IPS DF 6.9 (cell line): ENCODE results near the gene APCDD1L.
A peak's percentile ranks its signal among the peaks of the same experiment; 100 is the strongest.

Experiments used
- DNase-seq: peaks from one replicate; pipeline ENCODE4 v3.0.0-alpha.2; 2013; ENCODE audit warnings: low read depth, low spot score
- H3K27ac ChIP-seq: one replicate; pipeline ENCODE4 v1.5.1; 2013; ENCODE audit warnings: low read length, control low read depth
- H3K27me3 ChIP-seq: 2 replicates; pipeline ENCODE4 v1.6.1; 2013; ENCODE audit warnings: mild to moderate bottlenecking, low read length; ENCODE audit not compliant: control insufficient read depth, insufficient read depth
- H3K36me3 ChIP-seq: 2 replicates; pipeline ENCODE4 v1.6.1; 2013; ENCODE audit warnings: low read length; ENCODE audit not compliant: control insufficient read depth, insufficient read depth
- H3K4me1 ChIP-seq: 2 replicates; pipeline ENCODE4 v1.6.1; 2013; ENCODE audit warnings: low read length; ENCODE audit not compliant: control insufficient read depth, insufficient read depth
- H3K4me3 ChIP-seq: 2 replicates; pipeline ENCODE4 v1.5.1; 2013; ENCODE audit warnings: mild to moderate bottlenecking, low read length
- H3K9me3 ChIP-seq: 2 replicates; pipeline ENCODE4 v1.6.1; 2013; ENCODE audit warnings: low read length, inconsistent platforms; ENCODE audit not compliant: control insufficient read depth, insufficient read depth
- WGBS: extraction: QIAGEN DNeasy Blood & Tissue Kit; methylation state at CpG from one replicate; pipeline ENCODE4 v1.1.7; 2013; ENCODE audit warnings: mixed read lengths, missing lambda C conversion rate; ENCODE audit not compliant: insufficient read length, insufficient coverage; 5-methylcytosine and 5-hydroxymethylcytosine counted together

APCDD1L gene

GRCh38 chr20:58485393-58485792 lies 29.8 kb downstream of the APCDD1L start:
- no CpG with 5 or more reads among the region's 3 CpGs for WGBS
- Histone ChIP-seq H3K9me3 (no peaks in the 10 kb centered on the region), H3K36me3 (no peaks in the 10 kb centered on the region), H3K27me3 (no peaks in the 10 kb centered on the region), H3K27ac (no peak overlapping the region), H3K4me1 (peaks cover 4% of the 10 kb centered on the region; the same call in 1 of the 2 replicates), H3K4me3 (no peak overlapping the region)
- no peak for DNase-seq

- no CpG with 5 or more reads among the region's 6 CpGs for WGBS
- no peak overlapping the region for H3K4me3 ChIP-seq
- H3K9me3 ChIP-seq = no peaks in the 10 kb centered on the region
- peaks cover 2% of the 10 kb centered on the region; the same call in 1 of the 2 replicates for H3K4me1 ChIP-seq
- H3K36me3 ChIP-seq = no peaks in the 10 kb centered on the region
- H3K27me3 ChIP-seq = no peaks in the 10 kb centered on the region
- H3K27ac ChIP-seq = no peak overlapping the region
- DNase-seq = no peak
Measured at GRCh38 chr20:58483470-58483869, 31.7 kb downstream of the APCDD1L start.

GRCh38 chr20:58483051-58483450 lies 32.1 kb downstream of the APCDD1L start:
- Histone ChIP-seq H3K4me3 (no peak overlapping the region), H3K4me1 (peaks cover 2% of the 10 kb centered on the region; the same call in 1 of the 2 replicates), H3K27me3 (no peaks in the 10 kb centered on the region), H3K9me3 (no peaks in the 10 kb centered on the region), H3K36me3 (no peaks in the 10 kb centered on the region), H3K27ac (no peak overlapping the region)
- no CpG with 5 or more reads among the region's 5 CpGs for WGBS
- no peak for DNase-seq

GRCh38 chr20:58482416-58482815 lies 32.8 kb downstream of the APCDD1L start:
- no peaks in the 10 kb centered on the region for H3K9me3 ChIP-seq
- H3K27ac ChIP-seq = no peak overlapping the region
- no peaks in the 10 kb centered on the region for H3K27me3 ChIP-seq
- WGBS = no CpG with 5 or more reads among the region's 10 CpGs
- no peaks in the 10 kb centered on the region for H3K36me3 ChIP-seq
- DNase-seq = no peak
- H3K4me1 ChIP-seq = peaks cover 2% of the 10 kb centered on the region; the same call in 1 of the 2 replicates
- H3K4me3 ChIP-seq = no peak overlapping the region

- peaks cover 2% of the 10 kb centered on the region; the same call in 1 of the 2 replicates for H3K4me1 ChIP-seq
- WGBS = no CpG with 5 or more reads among the region's 18 CpGs
- DNase-seq = peak; percentile 70
- H3K27me3 ChIP-seq = no peaks in the 10 kb centered on the region
- no peak overlapping the region for H3K27ac ChIP-seq
- H3K9me3 ChIP-seq = no peaks in the 10 kb centered on the region
- H3K4me3 ChIP-seq = no peak overlapping the region
- no peaks in the 10 kb centered on the region for H3K36me3 ChIP-seq
Measured at GRCh38 chr20:58481481-58482021, 33.6 kb downstream of the APCDD1L start.

- no peak for DNase-seq
- no peaks in the 10 kb centered on the region for H3K27me3 ChIP-seq
- H3K36me3 ChIP-seq = no peaks in the 10 kb centered on the region
- no peaks in the 10 kb centered on the region for H3K9me3 ChIP-seq
- H3K4me1 ChIP-seq = peaks cover 2% of the 10 kb centered on the region; the same call in 1 of the 2 replicates
- H3K27ac ChIP-seq = no peak overlapping the region
- WGBS = no CpG with 5 or more reads among the region's 16 CpGs
- no peak overlapping the region for H3K4me3 ChIP-seq
Measured at GRCh38 chr20:58480551-58481336, 34.5 kb downstream of the APCDD1L start.

- WGBS = no CpG with 5 or more reads among the region's 9 CpGs
Measured at GRCh38 chr20:58479726-58480440, 35.3 kb downstream of the APCDD1L start.

GRCh38 chr20:58478141-58478805 lies 36.9 kb downstream of the APCDD1L start:
- no peaks in the 10 kb centered on the region for H3K36me3 ChIP-seq
- H3K4me1 ChIP-seq = peaks cover 2% of the 10 kb centered on the region; the same call in 1 of the 2 replicates
- WGBS = no CpG with 5 or more reads among the region's 3 CpGs

More at GRCh38 chr20:58479726-58480440, 35.3 kb downstream of the APCDD1L start:
- Histone ChIP-seq H3K9me3 (no peaks in the 10 kb centered on the region), H3K27me3 (no peaks in the 10 kb centered on the region), H3K4me1 (peaks cover 2% of the 10 kb centered on the region; the same call in 1 of the 2 replicates), H3K27ac (no peak overlapping the region), H3K36me3 (no peaks in the 10 kb centered on the region), H3K4me3 (no peak overlapping the region)
- DNase-seq = no peak

GRCh38 chr20:58475466-58475865 lies 39.7 kb downstream of the APCDD1L start:
- H3K36me3 ChIP-seq = no peaks in the 10 kb centered on the region
- H3K27ac ChIP-seq = no peak overlapping the region
- no peaks in the 10 kb centered on the region for H3K27me3 ChIP-seq
- DNase-seq = no peak
- no peaks in the 10 kb centered on the region for H3K9me3 ChIP-seq
- no peaks in the 10 kb centered on the region for H3K4me1 ChIP-seq
- no CpG with 5 or more reads among the region's 10 CpGs for WGBS
- H3K4me3 ChIP-seq = no peak overlapping the region

More at GRCh38 chr20:58478141-58478805, 36.9 kb downstream of the APCDD1L start:
- no peak for DNase-seq
- no peaks in the 10 kb centered on the region for H3K9me3 ChIP-seq
- H3K27ac ChIP-seq = no peak overlapping the region
- H3K27me3 ChIP-seq = no peaks in the 10 kb centered on the region
- no peak overlapping the region for H3K4me3 ChIP-seq
